Measurements from ENCODE around the gene TMEM255B.
"Not testable (repeated sequence)": the region's sequence is repeated elsewhere in the genome, so short reads cannot be mapped to it uniquely, and the experiment has no call there.

DNA sequence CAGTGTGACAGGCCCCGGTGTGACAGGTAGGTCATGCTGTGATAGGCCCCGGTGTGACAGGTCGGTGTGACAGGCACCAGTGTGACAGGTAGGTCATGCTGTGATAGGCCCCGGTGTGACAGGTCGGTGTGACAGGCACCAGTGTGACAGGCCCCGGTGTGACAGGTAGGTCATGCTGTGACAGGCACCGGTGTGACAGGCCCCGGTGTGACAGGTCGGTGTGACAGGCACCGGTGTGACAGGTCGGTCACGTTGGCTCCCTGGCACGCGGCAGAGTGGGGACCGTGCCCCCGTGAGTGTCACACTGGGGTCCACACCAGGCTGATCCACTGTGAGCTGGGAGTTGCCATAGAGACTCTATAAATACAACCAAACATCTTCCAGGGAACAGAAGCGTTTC, 75.0 kb downstream of the TMEM255B start:
- not testable (repeated sequence) for TF ChIP-seq CTCF (IDR thresholded peaks at IDR 0.05; ENCODE audit: insufficient read depth, low read length, poor library complexity, severe bottlenecking); EZH2phosphoT487 (conservative IDR thresholded peaks at IDR 0.05; ENCODE audit: low read length)

Data from SU-DHL-6 (cell line).